SK-N-SH treated with all-trans-retinoic acid at 6 μM for 48 hours (cell line): Measurements from ENCODE around the gene TICAM1.
"Not testable (repeated sequence)": the region's sequence is repeated elsewhere in the genome, so short reads cannot be mapped to it uniquely, and the experiment has no call there.

Experiments
- ATAC-seq: fragments of 200-7000 bp; cut with Tn5 transposase; 3 replicates; pipeline ENCODE4 v1.9.1; 2020; ENCODE audit warnings: mild to moderate bottlenecking, moderate library complexity
- ARNTL ChIP-seq: fragments of 450-650 bp; formaldehyde crosslinking; IDR thresholded peaks from 2 replicates; pipeline ENCODE4 v1.5.0; 2020; ENCODE audit warnings: low read depth, mild to moderate bottlenecking, moderate library complexity, borderline replicate concordance
- BACH2 ChIP-seq: fragments of 250-450 bp; sonication (Bioruptor Pico); IDR thresholded peaks from 2 replicates; pipeline ENCODE4 v1.9.0; 2021; ENCODE audit warnings: mild to moderate bottlenecking, borderline replicate concordance
- CSDC2 ChIP-seq: fragments of 250-450 bp; sonication (Bioruptor Pico); IDR thresholded peaks from 2 replicates; pipeline ENCODE4 v1.5.0; 2020; ENCODE audit warnings: mild to moderate bottlenecking, moderate library complexity
- ESRRG ChIP-seq: fragments of 250-450 bp; sonication (Bioruptor Pico); IDR thresholded peaks from 2 replicates; pipeline ENCODE4 v1.6.1; 2021; ENCODE audit warnings: mild to moderate bottlenecking
- GLIS3 ChIP-seq: fragments of 250-450 bp; sonication (Bioruptor Pico); IDR thresholded peaks from 2 replicates; pipeline ENCODE4 v1.5.0; 2020; ENCODE audit warnings: mild to moderate bottlenecking, moderate library complexity
- ISL1 ChIP-seq: fragments of 250-450 bp; sonication (Bioruptor Pico); IDR thresholded peaks from 2 replicates; pipeline ENCODE4 v2.1.2; 2022; ENCODE audit warnings: mild to moderate bottlenecking, moderate library complexity
- OSR1 ChIP-seq: fragments of 250-450 bp; sonication (Bioruptor Pico); IDR thresholded peaks from 2 replicates; pipeline ENCODE4 v1.8.0; 2022; ENCODE audit warnings: moderate library complexity, mild to moderate bottlenecking, inconsistent platforms
- PPARA ChIP-seq: fragments of 250-450 bp; sonication (Bioruptor Pico); IDR thresholded peaks from 2 replicates; pipeline ENCODE4 v1.5.0; 2020; ENCODE audit warnings: mild to moderate bottlenecking, borderline replicate concordance
- RARB ChIP-seq: fragments of 250-450 bp; sonication (Bioruptor Pico); IDR thresholded peaks from 2 replicates; pipeline ENCODE4 v1.8.0; 2021; ENCODE audit warnings: mild to moderate bottlenecking, moderate library complexity
- SNAI2 ChIP-seq: fragments of 250-450 bp; sonication (Bioruptor Pico); IDR thresholded peaks from 2 replicates; pipeline ENCODE4 v1.5.0; 2020; ENCODE audit warnings: mild to moderate bottlenecking, moderate library complexity
- TOX ChIP-seq: fragments of 250-450 bp; sonication (Bioruptor Pico); IDR thresholded peaks from 2 replicates; pipeline ENCODE4 v1.8.0; 2021; ENCODE audit warnings: mild to moderate bottlenecking, moderate library complexity, borderline replicate concordance
- ZFP3 ChIP-seq: fragments of 250-450 bp; sonication (Bioruptor Pico); IDR thresholded peaks from 2 replicates; pipeline ENCODE4 v1.5.0; 2020; ENCODE audit warnings: mild to moderate bottlenecking, moderate library complexity
- ZNF565 ChIP-seq: fragments of 450-650 bp; formaldehyde crosslinking; conservative IDR thresholded peaks from 2 replicates; pipeline ENCODE4 v1.5.0; 2020; ENCODE audit warnings: low read depth, mild to moderate bottlenecking, moderate library complexity
- ZNF70 ChIP-seq: fragments of 450-650 bp; formaldehyde crosslinking; IDR thresholded peaks from 2 replicates; pipeline ENCODE4 v1.5.0; 2020; ENCODE audit warnings: mild to moderate bottlenecking, moderate library complexity
- ZNF8 ChIP-seq: fragments of 450-650 bp; formaldehyde crosslinking; IDR thresholded peaks from 2 replicates; pipeline ENCODE4 v1.5.0; 2020; ENCODE audit warnings: mild to moderate bottlenecking, moderate library complexity
- TF ChIP-seq, protein P1 (sequence below): fragments of 250-450 bp; sonication (Bioruptor Pico); IDR thresholded peaks from 2 replicates; pipeline ENCODE4 v1.8.0; 2021; ENCODE audit warnings: low read depth, mild to moderate bottlenecking, moderate library complexity, borderline replicate concordance
- TF ChIP-seq, protein P2 (sequence below): fragments of 250-450 bp; sonication (Bioruptor Pico); IDR thresholded peaks from 2 replicates; pipeline ENCODE4 v1.5.1; 2020; ENCODE audit warnings: low read depth, mild to moderate bottlenecking, moderate library complexity
- TF ChIP-seq, protein P3 (sequence below): fragments of 250-450 bp; sonication (Bioruptor Pico); IDR thresholded peaks from 2 replicates; pipeline ENCODE4 v1.5.0; 2020; ENCODE audit warnings: mild to moderate bottlenecking, moderate library complexity
- TF ChIP-seq, protein P4 (sequence below): fragments of 250-450 bp; sonication (Bioruptor Pico); IDR thresholded peaks from 2 replicates; pipeline ENCODE4 v1.8.0; 2020; ENCODE audit warnings: mild to moderate bottlenecking, moderate library complexity, borderline replicate concordance

Gene TICAM1

DNA sequence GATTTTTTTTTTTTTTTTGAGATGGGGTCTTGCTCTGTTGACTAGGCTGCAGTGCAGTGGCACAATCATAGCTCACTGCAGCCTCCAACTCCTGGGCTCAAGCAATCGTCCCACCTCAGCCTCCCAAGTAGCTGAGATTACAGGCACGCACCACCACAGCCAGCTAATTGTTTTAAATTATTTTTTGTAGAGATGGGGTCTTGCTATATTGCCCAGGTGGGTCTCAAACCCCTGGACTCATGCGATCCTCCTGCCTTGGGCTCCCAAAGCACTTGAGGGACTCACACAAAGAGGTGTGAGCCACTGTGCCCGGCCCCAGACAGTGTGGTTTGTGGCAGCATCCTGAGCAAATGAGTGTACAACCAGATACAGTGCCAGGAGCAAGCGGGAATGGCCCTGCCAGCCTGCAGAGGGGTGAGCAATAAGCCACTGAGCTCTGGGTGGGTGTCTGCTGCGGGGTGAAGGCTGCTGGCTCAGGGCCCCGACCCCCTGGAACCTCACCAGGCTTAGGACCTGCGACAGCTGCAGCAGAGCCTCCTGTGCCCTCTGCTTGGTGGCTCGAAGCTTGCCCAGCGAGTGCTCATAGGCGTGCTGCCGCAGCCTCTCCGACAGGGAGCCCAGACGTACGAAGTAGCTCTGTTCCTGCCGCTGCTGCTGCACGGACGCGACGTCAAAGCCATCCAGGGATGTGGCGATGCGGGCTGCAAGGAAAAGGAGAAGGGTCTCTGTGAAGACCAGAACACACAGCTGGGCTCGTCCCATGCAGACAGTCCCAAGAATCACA is 15.9 kb upstream of the TICAM1 start:
- TF ChIP-seq ZNF8 (CRISPR knock-in tag) (no peak), ZFP3 (no peak), SNAI2 (CRISPR knock-in tag) (no peak), ESRRG (CRISPR knock-in tag) (no peak), OSR1 (CRISPR knock-in tag) (no peak)
- TF ChIP-seq, protein P1, sequence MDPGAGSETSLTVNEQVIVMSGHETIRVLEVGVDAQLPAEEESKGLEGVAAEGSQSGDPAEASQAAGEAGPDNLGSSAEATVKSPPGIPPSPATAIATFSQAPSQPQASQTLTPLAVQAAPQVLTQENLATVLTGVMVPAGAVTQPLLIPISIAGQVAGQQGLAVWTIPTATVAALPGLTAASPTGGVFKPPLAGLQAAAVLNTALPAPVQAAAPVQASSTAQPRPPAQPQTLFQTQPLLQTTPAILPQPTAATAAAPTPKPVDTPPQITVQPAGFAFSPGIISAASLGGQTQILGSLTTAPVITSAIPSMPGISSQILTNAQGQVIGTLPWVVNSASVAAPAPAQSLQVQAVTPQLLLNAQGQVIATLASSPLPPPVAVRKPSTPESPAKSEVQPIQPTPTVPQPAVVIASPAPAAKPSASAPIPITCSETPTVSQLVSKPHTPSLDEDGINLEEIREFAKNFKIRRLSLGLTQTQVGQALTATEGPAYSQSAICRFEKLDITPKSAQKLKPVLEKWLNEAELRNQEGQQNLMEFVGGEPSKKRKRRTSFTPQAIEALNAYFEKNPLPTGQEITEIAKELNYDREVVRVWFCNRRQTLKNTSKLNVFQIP (CRISPR knock-in tag): no peak
- no peak for ATAC-seq

DNA sequence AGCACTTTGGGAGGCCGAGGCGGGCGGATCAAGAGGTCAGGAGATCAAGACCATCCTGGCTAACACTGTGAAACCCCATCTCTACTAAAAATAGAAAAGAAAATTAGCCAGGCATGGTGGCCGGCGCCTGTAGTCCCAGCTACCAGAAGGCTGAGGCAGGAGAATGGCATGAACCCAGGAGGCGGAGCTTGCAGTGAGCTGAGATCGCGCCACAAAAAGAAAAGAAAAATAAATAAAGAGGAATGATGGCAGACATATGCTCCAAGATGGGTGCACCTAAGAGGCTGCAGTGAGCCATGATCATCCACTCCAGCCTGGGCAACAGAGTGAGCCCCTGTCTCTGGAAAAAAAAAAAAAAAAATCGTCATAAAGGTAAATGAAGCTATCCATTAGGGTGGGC is 14.5 kb upstream of the TICAM1 start:
- not testable (repeated sequence) for ATAC-seq

GRCh38 chr19:4844348-4845179 is 13.1 kb upstream of the TICAM1 start:
- no peak for ATAC-seq
- TF ChIP-seq ZFP3 (no peak), ZNF70 (CRISPR knock-in tag) (no peak), SNAI2 (CRISPR knock-in tag) (no peak)
- TF ChIP-seq, protein P2, sequence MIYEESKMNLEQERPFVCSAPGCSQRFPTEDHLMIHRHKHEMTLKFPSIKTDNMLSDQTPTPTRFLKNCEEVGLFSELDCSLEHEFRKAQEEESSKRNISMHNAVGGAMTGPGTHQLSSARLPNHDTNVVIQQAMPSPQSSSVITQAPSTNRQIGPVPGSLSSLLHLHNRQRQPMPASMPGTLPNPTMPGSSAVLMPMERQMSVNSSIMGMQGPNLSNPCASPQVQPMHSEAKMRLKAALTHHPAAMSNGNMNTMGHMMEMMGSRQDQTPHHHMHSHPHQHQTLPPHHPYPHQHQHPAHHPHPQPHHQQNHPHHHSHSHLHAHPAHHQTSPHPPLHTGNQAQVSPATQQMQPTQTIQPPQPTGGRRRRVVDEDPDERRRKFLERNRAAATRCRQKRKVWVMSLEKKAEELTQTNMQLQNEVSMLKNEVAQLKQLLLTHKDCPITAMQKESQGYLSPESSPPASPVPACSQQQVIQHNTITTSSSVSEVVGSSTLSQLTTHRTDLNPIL (CRISPR knock-in tag): no peak
- TF ChIP-seq, protein P1 (CRISPR knock-in tag): no peak

DNA sequence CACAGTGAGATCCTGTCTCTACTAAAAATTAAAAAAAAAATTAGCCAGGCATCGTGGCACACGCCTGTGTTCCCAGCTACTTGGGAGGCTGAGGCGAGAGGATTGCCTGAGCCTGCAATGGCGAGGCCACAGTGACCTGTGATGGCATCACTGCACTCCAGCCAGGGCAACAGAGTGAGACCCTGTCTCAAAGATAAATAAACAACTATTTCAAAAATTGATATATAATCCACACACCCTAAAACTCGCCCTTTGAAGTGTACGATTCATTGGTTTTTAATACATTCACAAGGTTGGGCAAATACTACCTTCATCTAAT is 12.1 kb upstream of the TICAM1 start:
- TF ChIP-seq TOX (no peak), ARNTL (CRISPR knock-in tag) (no peak), ESRRG (CRISPR knock-in tag) (no peak), ISL1 (no peak), CSDC2 (CRISPR knock-in tag) (no peak), SNAI2 (CRISPR knock-in tag) (no peak), ZNF70 (CRISPR knock-in tag) (no peak), ZFP3 (no peak), ZNF565 (CRISPR knock-in tag) (no peak), BACH2 (CRISPR knock-in tag) (no peak), RARB (no peak), GLIS3 (no peak), OSR1 (CRISPR knock-in tag) (no peak), ZNF8 (CRISPR knock-in tag) (no peak), PPARA (no peak)
- TF ChIP-seq, protein P2 (CRISPR knock-in tag): no peak
- TF ChIP-seq, protein P1 (CRISPR knock-in tag): no peak
- TF ChIP-seq, protein P3, sequence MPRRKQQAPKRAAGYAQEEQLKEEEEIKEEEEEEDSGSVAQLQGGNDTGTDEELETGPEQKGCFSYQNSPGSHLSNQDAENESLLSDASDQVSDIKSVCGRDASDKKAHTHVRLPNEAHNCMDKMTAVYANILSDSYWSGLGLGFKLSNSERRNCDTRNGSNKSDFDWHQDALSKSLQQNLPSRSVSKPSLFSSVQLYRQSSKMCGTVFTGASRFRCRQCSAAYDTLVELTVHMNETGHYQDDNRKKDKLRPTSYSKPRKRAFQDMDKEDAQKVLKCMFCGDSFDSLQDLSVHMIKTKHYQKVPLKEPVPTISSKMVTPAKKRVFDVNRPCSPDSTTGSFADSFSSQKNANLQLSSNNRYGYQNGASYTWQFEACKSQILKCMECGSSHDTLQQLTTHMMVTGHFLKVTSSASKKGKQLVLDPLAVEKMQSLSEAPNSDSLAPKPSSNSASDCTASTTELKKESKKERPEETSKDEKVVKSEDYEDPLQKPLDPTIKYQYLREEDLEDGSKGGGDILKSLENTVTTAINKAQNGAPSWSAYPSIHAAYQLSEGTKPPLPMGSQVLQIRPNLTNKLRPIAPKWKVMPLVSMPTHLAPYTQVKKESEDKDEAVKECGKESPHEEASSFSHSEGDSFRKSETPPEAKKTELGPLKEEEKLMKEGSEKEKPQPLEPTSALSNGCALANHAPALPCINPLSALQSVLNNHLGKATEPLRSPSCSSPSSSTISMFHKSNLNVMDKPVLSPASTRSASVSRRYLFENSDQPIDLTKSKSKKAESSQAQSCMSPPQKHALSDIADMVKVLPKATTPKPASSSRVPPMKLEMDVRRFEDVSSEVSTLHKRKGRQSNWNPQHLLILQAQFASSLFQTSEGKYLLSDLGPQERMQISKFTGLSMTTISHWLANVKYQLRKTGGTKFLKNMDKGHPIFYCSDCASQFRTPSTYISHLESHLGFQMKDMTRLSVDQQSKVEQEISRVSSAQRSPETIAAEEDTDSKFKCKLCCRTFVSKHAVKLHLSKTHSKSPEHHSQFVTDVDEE: no peak
- TF ChIP-seq, protein P4, sequence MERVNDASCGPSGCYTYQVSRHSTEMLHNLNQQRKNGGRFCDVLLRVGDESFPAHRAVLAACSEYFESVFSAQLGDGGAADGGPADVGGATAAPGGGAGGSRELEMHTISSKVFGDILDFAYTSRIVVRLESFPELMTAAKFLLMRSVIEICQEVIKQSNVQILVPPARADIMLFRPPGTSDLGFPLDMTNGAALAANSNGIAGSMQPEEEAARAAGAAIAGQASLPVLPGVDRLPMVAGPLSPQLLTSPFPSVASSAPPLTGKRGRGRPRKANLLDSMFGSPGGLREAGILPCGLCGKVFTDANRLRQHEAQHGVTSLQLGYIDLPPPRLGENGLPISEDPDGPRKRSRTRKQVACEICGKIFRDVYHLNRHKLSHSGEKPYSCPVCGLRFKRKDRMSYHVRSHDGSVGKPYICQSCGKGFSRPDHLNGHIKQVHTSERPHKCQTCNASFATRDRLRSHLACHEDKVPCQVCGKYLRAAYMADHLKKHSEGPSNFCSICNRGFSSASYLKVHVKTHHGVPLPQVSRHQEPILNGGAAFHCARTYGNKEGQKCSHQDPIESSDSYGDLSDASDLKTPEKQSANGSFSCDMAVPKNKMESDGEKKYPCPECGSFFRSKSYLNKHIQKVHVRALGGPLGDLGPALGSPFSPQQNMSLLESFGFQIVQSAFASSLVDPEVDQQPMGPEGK (CRISPR knock-in tag): no peak
- no peak for ATAC-seq
